Neural progenitor cell (in vitro differentiated cells): ENCODE data around the gene CEP131. TPM values are rescaled to one million over a fixed set of nuclear protein-coding genes. Genes with fewer than 3 reads are reported as not detected.

Source experiments
- DNase-seq: peaks from one replicate; pipeline ENCODE4 v3.0.0-alpha.2; 2016; ENCODE audit warnings: low spot score
- H2AFZ ChIP-seq: fragments of 200-600 bp; sonication (generic); replicated peaks from 2 replicates; pipeline ENCODE4 v1.6.1; 2016; ENCODE audit warnings: antibody characterized with exemption
- H3F3A ChIP-seq: fragments of 200-600 bp; sonication (generic); 2 replicates; pipeline ENCODE4 v1.6.1; 2016; ENCODE audit warnings: antibody characterized with exemption, low read depth
- H3K27ac ChIP-seq: fragments of 200-600 bp; sonication (generic); 2 replicates; pipeline ENCODE4 v1.5.1; 2016; ENCODE audit warnings: mild to moderate bottlenecking
- H3K27me3 ChIP-seq: fragments of 200-600 bp; sonication (generic); 2 replicates; pipeline ENCODE4 v1.6.1; 2016; ENCODE audit warnings: mild to moderate bottlenecking, moderate library complexity
- H3K36me3 ChIP-seq: fragments of 200-600 bp; sonication (generic); 2 replicates; pipeline ENCODE4 v1.5.1; 2016
- H3K4me1 ChIP-seq: fragments of 200-600 bp; sonication (generic); 2 replicates; pipeline ENCODE4 v1.6.1; 2016; ENCODE audit warnings: mixed run types
- H3K4me2 ChIP-seq: fragments of 200-600 bp; sonication (generic); 2 replicates; pipeline ENCODE4 v1.6.1; 2016
- H3K4me3 ChIP-seq: fragments of 200-600 bp; sonication (generic); 2 replicates; pipeline ENCODE4 v1.5.1; 2016
- H3K79me2 ChIP-seq: fragments of 200-600 bp; sonication (generic); 2 replicates; pipeline ENCODE4 v1.6.1; 2016; ENCODE audit warnings: low read depth
- H3K9ac ChIP-seq: fragments of 200-600 bp; sonication (generic); 2 replicates; pipeline ENCODE4 v1.6.1; 2016
- H3K9me3 ChIP-seq: fragments of 200-600 bp; sonication (generic); 2 replicates; pipeline ENCODE4 v1.5.1; 2016; ENCODE audit warnings: low read depth
- H4K20me1 ChIP-seq: fragments of 200-600 bp; sonication (generic); 2 replicates; pipeline ENCODE4 v1.6.1; 2016; ENCODE audit warnings: low read depth
- H3K27ac Mint-ChIP-seq: 3 replicates; pipeline ENCODE4 v1.8.0; 2021; ENCODE audit warnings: mixed read lengths
- H3K27me3 Mint-ChIP-seq: 2 replicates; pipeline ENCODE4 v1.8.0; 2022; ENCODE audit warnings: low read depth, mild to moderate bottlenecking, inconsistent platforms, moderate library complexity, mixed read lengths; ENCODE audit not compliant: insufficient read depth
- H3K36me3 Mint-ChIP-seq: 3 replicates; pipeline ENCODE4 v1.8.0; 2021; ENCODE audit warnings: mixed read lengths
- H3K4me1 Mint-ChIP-seq: 3 replicates; pipeline ENCODE4 v1.8.0; 2021; ENCODE audit warnings: mixed read lengths
- H3K4me3 Mint-ChIP-seq: 3 replicates; pipeline ENCODE4 v1.8.0; 2021; ENCODE audit warnings: mild to moderate bottlenecking, moderate library complexity, mixed read lengths
- H3K9me3 Mint-ChIP-seq: 3 replicates; pipeline ENCODE4 v1.8.0; 2020; ENCODE audit warnings: mixed read lengths
- CTCF ChIP-seq: fragments of 200-600 bp; sonication (generic); IDR thresholded peaks from 2 replicates; pipeline ENCODE4 v1.5.1; 2017; ENCODE audit warnings: antibody characterized with exemption, mild to moderate bottlenecking
- EZH2 ChIP-seq: fragments of 200-600 bp; sonication (generic); IDR thresholded peaks from 2 replicates; pipeline ENCODE4 v1.6.1; 2017; ENCODE audit warnings: antibody characterized with exemption, mild to moderate bottlenecking, moderate library complexity
- EZH2phosphoT487 ChIP-seq: fragments of 200-600 bp; sonication (generic); IDR thresholded peaks from 2 replicates; pipeline ENCODE4 v1.6.1; 2017; ENCODE audit warnings: antibody characterized with exemption
- total RNA-seq: library from RNA; depleted of rRNA; stranded (reverse); fragments of >200 nt; gene quantifications from 2 replicates; pipeline ENCODE4 v1.2.3, GENCODE V29; 2015; ENCODE audit warnings: low replicate concordance

Gene CEP131
- total RNA-seq, 1 donor from 2014 or later: 7.7 TPM

GRCh38 chr17:81197409-81197795 is 25.4 kb downstream of the CEP131 start:
- Mint-ChIP-seq H3K4me1 (peaks cover 2% of the 10 kb centered on the region), H3K9me3 (no peaks in the 10 kb centered on the region), H3K36me3 (peaks cover 5% of the 10 kb centered on the region), H3K4me3 (no peak overlapping the region), H3K27me3 (no peaks in the 10 kb centered on the region), H3K27ac (no peak overlapping the region)
- Histone ChIP-seq H3K27me3 (no peaks in the 10 kb centered on the region), H3K36me3 (no peaks in the 10 kb centered on the region), H3K4me2 (no peak overlapping the region), H3K27ac (no peak overlapping the region), H3K4me3 (no peak overlapping the region), H3F3A (no peaks in the 10 kb centered on the region), H3K4me1 (no peaks in the 10 kb centered on the region), H2AFZ (no peak overlapping the region), H3K9ac (no peak overlapping the region), H4K20me1 (no peaks in the 10 kb centered on the region), H3K9me3 (no peaks in the 10 kb centered on the region), H3K79me2 (no peaks in the 10 kb centered on the region)
- TF ChIP-seq EZH2 (no peak), EZH2phosphoT487 (no peak), CTCF (no peak)
- no peak for DNase-seq

- Mint-ChIP-seq H3K27me3 (no peaks in the 10 kb centered on the region), H3K4me1 (peaks cover 2% of the 10 kb centered on the region)
These were observed 26.0 kb downstream of the CEP131 start for GRCh38 chr17:81196505-81197408.

GRCh38 chr17:81195941-81196495 is 26.7 kb downstream of the CEP131 start:
- no peaks in the 10 kb centered on the region for H3K27me3 ChIP-seq
- H3K27me3 Mint-ChIP-seq: no peaks in the 10 kb centered on the region
- no peaks in the 10 kb centered on the region for H3F3A ChIP-seq
- no peak overlapping the region for H3K4me3 ChIP-seq
- H3K9me3 ChIP-seq: no peaks in the 10 kb centered on the region
- H3K27ac Mint-ChIP-seq: no peak overlapping the region
- H3K36me3 Mint-ChIP-seq: peaks cover 5% of the 10 kb centered on the region
- no peak overlapping the region for H3K4me2 ChIP-seq
- no peaks in the 10 kb centered on the region for H3K9me3 Mint-ChIP-seq
- peaks cover 2% of the 10 kb centered on the region for H3K4me1 Mint-ChIP-seq
- H3K79me2 ChIP-seq: no peaks in the 10 kb centered on the region
- H2AFZ ChIP-seq: no peak overlapping the region
- no peak overlapping the region for H3K4me3 Mint-ChIP-seq
- no peak overlapping the region for H3K27ac ChIP-seq
- no peaks in the 10 kb centered on the region for H4K20me1 ChIP-seq
- H3K36me3 ChIP-seq: no peaks in the 10 kb centered on the region
- TF ChIP-seq EZH2 (no peak), CTCF (no peak), EZH2phosphoT487 (no peak)
- no peak overlapping the region for H3K9ac ChIP-seq
- no peak for DNase-seq
- no peaks in the 10 kb centered on the region for H3K4me1 ChIP-seq

More at GRCh38 chr17:81196505-81197408, 26.0 kb downstream of the CEP131 start:
- no peak overlapping the region for H2AFZ ChIP-seq
- Mint-ChIP-seq H3K9me3 (no peaks in the 10 kb centered on the region), H3K27ac (no peak overlapping the region), H3K36me3 (peaks cover 5% of the 10 kb centered on the region), H3K4me3 (no peak overlapping the region)
- TF ChIP-seq CTCF (no peak), EZH2 (no peak), EZH2phosphoT487 (no peak)
- H3K4me1 ChIP-seq: no peaks in the 10 kb centered on the region
- no peak overlapping the region for H3K4me3 ChIP-seq
- no peak overlapping the region for H3K9ac ChIP-seq
- no peaks in the 10 kb centered on the region for H3K9me3 ChIP-seq
- H3K27ac ChIP-seq: no peak overlapping the region
- no peaks in the 10 kb centered on the region for H3K36me3 ChIP-seq
- H3K79me2 ChIP-seq: no peaks in the 10 kb centered on the region
- H3K27me3 ChIP-seq: no peaks in the 10 kb centered on the region
- DNase-seq: no peak
- H3F3A ChIP-seq: no peaks in the 10 kb centered on the region
- H3K4me2 ChIP-seq: no peak overlapping the region
- no peaks in the 10 kb centered on the region for H4K20me1 ChIP-seq
